HG02642 (cell line): Measurements from ENCODE around the gene GFER.

Experiments used
- ATAC-seq: cut with Tn5 transposase; IDR thresholded peaks from one replicate; pipeline ENCODE4 v1.9.1; 2021; ENCODE audit warnings: mild to moderate bottlenecking; ENCODE audit not compliant: unreplicated experiment, poor library complexity

Gene GFER

GRCh38 chr16:2036200-2036966, 52.4 kb downstream of the GFER start:
- no peak for ATAC-seq

- no peak for ATAC-seq
Measured at GRCh38 chr16:2037115-2037514, 53.1 kb downstream of the GFER start.
